HUES6 (cell line): Measurements from ENCODE around the gene PDAP1.

Source experiments
- H3K27ac ChIP-seq: 2 replicates; pipeline ENCODE4 v1.7.0; 2013; ENCODE audit warnings: low read depth, mild to moderate bottlenecking, low read length, inconsistent platforms
- H3K27me3 ChIP-seq: 2 replicates; pipeline ENCODE4 v1.6.1; 2013; ENCODE audit warnings: low read length; ENCODE audit not compliant: control insufficient read depth, insufficient read depth
- H3K36me3 ChIP-seq: 2 replicates; pipeline ENCODE4 v1.6.1; 2013; ENCODE audit warnings: low read length; ENCODE audit not compliant: control insufficient read depth, insufficient read depth
- H3K4me1 ChIP-seq: 2 replicates; pipeline ENCODE4 v1.6.1; 2013; ENCODE audit warnings: low read length; ENCODE audit not compliant: control insufficient read depth, insufficient read depth
- H3K4me3 ChIP-seq: 2 replicates; pipeline ENCODE4 v1.5.1; 2013; ENCODE audit warnings: low read depth, low read length
- H3K9ac ChIP-seq: one replicate; pipeline ENCODE4 v1.6.1; 2013; ENCODE audit warnings: mild to moderate bottlenecking, low read length
- H3K9me3 ChIP-seq: 2 replicates; pipeline ENCODE4 v1.6.1; 2013; ENCODE audit warnings: low read depth, low read length; ENCODE audit not compliant: control insufficient read depth, insufficient read depth

The PDAP1 gene, protein sequence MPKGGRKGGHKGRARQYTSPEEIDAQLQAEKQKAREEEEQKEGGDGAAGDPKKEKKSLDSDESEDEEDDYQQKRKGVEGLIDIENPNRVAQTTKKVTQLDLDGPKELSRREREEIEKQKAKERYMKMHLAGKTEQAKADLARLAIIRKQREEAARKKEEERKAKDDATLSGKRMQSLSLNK

DNA sequence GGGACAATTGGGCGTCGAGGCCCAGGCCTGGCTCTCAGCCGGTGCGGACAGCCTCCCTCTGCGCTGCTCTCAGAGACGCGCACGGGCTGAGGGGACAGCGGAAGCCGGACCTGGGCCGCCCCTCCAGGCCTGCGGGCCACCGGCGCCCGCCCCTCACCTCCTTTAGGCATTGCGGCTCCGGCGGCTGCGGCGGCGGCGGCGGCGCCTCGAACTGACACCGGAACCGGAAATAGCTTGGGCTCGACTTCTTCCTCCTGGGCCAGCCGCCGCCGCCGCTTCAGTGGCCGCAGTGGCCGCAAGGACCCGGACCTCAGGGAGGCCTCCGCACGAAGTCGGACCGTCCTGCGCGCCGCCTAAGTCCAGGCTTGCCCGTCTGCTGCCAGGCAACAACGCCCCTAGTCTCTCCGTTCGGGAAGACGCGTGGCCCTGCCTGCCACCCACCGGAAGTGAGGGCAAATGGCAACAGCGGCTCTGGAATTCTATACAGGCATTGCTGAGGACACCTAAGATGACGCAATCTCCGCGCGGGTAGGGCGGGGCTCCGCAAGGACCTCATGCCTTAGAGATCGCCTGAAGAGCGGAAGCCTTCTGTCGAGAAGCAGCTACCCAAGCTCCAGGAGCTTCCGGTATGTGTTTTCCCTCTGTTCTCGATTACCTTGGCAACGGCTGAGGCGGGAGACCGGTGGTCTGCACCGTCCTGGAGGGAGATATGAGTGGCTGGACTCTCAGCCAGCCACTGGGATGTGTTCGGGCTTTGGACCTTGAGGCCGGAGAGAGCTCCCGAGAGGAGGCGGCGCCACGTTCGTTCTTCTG is at the start of gene PDAP1, which contains the start of gene BUD31:
Gene PDAP1, minus strand, starts transcription at position 219 of the 813 bp plus-strand sequence. Its CDS starts 49 bp downstream, at position 170.
Gene BUD31, plus strand, starts transcription at position 591 of the 813 bp plus-strand sequence. CDS start 2,124 bp downstream, outside the sequence.
- H3K27ac ChIP-seq = peak within 1 kb of the TSS; percentile 100
- H3K36me3 ChIP-seq = peaks cover 51% of the 10 kb centered on the region
- H3K27me3 ChIP-seq = no peaks in the 10 kb centered on the region
- H3K9me3 ChIP-seq = no peaks in the 10 kb centered on the region
- peak within 1 kb of the TSS; percentile 100 for H3K9ac ChIP-seq
- H3K4me3 ChIP-seq = peak within 1 kb of the TSS; percentile 86
- H3K4me1 ChIP-seq = peaks cover 12% of the 10 kb centered on the region

DNA sequence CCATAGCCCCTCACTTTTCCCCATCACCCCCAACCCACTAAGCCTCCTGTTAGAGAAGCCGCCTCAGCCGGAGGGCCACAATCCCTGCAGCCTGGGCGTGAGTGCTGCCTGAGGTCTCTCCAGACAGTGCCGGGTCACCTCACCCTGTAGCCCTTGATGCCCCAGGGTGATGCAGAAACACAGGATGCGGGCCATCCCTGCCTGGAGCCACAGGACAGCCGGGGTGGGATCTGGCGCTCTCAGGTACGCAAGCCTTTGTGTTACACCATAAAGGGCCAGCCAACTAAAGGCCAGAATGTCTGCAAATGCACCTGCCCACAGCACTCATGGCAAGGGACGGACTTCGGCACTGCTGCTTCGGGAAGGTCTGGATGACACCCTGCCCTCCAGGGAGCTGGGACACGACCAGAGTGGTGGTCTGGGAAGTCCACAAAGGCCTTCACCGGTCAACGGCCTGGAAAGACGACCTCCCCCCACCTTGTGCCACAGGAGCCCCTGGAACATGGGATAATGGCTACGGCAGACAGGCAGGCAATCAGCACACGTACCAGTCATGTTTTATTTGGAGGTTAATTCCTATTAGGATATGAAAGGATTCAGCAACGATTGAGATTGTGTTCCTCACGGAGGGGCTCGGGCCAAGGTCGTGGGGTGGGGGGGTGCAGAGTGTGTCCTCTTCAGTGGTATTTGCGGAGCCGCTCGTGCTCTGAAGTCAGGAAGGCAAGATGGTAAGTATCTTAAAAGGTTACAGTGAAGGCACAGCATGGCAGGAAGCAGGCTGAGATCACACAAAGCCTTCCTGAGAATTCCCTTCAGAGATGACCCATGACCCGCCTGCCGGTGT is 49.5 kb upstream of the PDAP1 start:
- peaks cover 90% of the 10 kb centered on the region for H3K36me3 ChIP-seq
- no peak overlapping the region for H3K4me3 ChIP-seq
- no peak overlapping the region for H3K9ac ChIP-seq
- H3K27ac ChIP-seq = no peak overlapping the region
- H3K4me1 ChIP-seq = no peaks in the 10 kb centered on the region
- no peaks in the 10 kb centered on the region for H3K9me3 ChIP-seq
- no peaks in the 10 kb centered on the region for H3K27me3 ChIP-seq

DNA sequence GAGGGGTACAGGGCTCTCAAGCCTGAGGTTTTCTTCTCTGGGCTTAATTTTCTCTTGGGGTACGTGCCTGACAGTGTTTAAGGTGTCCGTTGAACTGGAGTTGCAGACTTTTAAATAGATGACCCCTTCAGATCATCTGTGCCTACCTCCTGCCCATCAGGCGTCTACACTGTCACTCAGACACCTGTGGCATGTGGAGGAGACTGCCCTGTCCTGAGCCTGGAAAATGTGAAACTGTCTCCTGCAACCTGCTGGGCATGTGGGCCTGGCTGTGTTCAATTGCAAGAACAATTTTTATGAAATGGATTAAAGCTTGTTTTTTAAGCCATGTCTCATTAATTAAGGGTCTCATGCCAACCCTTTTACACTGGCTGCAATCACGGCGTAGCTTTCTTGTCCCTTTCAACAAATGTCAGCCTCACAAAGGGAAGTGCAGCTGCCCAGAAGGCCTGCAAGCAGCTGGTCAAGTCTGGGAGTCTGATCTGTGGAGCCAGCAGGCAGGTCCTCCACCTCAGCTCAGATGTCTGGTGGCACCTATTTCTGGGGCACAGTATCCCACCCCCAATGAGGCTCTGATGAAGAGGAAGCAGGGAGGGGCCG is 48.8 kb upstream of the PDAP1 start:
- Histone ChIP-seq H3K36me3 (peaks cover 93% of the 10 kb centered on the region), H3K27me3 (no peaks in the 10 kb centered on the region), H3K9me3 (no peaks in the 10 kb centered on the region), H3K9ac (no peak overlapping the region), H3K27ac (no peak overlapping the region), H3K4me3 (no peak overlapping the region), H3K4me1 (no peaks in the 10 kb centered on the region)

DNA sequence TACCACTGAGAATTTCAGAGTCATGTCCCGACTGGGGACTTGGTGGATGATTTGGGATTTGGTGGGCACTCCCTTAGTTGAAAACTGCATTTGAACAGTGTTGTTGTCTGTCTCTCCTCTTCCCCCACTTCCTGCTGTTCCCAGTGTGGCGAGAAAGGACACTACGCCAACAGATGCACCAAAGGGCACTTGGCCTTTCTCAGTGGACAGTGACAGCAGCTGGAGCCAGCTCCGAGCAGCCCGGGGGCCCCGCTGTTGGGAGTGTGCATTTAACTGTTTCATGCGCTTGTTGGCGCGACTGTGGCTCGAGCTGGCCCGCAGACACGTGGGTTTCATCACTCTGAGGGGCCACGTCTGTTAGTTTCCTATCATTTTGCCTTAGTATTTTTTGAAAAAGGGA is 47.9 kb upstream of the PDAP1 start:
- no peaks in the 10 kb centered on the region for H3K27me3 ChIP-seq
- H3K9me3 ChIP-seq = no peaks in the 10 kb centered on the region
- peaks cover 98% of the 10 kb centered on the region for H3K36me3 ChIP-seq
- no peak overlapping the region for H3K27ac ChIP-seq
- no peak overlapping the region for H3K9ac ChIP-seq
- H3K4me3 ChIP-seq = no peak overlapping the region
- H3K4me1 ChIP-seq = no peaks in the 10 kb centered on the region

DNA sequence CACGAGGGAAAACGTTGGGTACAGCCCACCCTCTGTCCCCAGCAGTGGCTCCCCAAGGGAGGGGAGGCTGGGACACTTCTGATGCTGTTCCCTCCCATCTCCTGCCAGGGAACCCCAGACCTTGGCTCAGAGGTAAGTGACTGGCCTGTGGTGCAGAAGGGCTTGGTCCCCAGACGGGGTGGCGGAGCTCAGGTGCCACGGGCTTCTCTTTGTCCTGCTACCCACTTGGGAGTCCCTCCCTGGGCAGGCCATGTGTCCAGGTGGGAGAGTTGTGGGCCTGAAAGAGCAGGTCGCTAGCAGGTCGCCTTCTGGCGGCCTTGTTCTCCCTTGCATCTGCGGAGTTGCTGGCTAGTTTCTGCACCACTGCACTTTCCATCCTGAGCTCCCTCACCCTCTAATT is 47.5 kb upstream of the PDAP1 start:
- Histone ChIP-seq H3K27ac (no peak overlapping the region), H3K27me3 (no peaks in the 10 kb centered on the region), H3K36me3 (peaks cover 98% of the 10 kb centered on the region), H3K4me1 (no peaks in the 10 kb centered on the region), H3K9me3 (no peaks in the 10 kb centered on the region), H3K9ac (no peak overlapping the region), H3K4me3 (no peak overlapping the region)

DNA sequence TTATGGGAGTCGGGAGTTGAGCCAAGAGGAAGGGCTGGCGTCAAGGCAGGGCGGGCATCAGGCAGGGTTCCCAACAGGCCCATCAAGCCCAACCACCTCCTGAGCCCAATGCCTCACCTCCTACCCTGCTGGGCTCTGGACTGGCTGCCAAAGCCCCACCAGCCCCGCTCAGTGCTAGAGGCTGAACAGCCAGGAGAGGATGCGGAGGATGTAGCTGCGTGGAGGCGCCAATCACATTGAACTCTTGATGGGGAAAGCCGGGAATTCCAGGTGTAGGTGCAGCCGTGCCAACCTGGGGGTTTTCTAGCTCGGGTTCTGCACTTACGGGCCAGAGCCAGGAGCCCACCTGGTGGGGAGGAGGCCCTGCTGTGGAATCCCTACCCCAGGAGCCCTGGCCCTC is 44.7 kb upstream of the PDAP1 start:
- peaks cover 98% of the 10 kb centered on the region for H3K36me3 ChIP-seq
- H3K9me3 ChIP-seq = no peaks in the 10 kb centered on the region
- no peak overlapping the region for H3K9ac ChIP-seq

DNA sequence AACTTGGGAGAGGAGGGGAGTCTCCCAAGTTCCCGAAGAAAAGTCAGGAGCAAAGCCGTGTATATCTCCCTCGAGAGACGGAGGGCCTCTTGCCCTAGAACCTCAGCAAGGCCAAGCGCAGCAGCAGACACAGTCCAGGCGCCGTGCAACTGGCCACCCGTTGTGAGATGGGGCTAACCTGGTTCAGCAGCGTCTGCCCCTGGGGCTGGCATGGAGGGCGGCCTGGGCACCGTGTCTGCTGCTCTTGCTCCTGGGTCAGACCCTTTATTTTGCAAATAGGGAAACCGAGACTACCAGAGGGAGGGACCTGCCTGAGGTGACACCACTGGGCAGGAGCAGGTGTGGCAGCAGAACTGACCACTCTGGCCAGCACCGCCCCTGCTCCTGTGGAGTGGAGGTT is 44.1 kb upstream of the PDAP1 start:
- H3K9ac ChIP-seq = no peak overlapping the region
- H3K4me1 ChIP-seq = no peaks in the 10 kb centered on the region
- H3K4me3 ChIP-seq = no peak overlapping the region
- no peaks in the 10 kb centered on the region for H3K27me3 ChIP-seq
- H3K27ac ChIP-seq = no peak overlapping the region
- H3K36me3 ChIP-seq = peaks cover 98% of the 10 kb centered on the region
- H3K9me3 ChIP-seq = no peaks in the 10 kb centered on the region

More for the DNA sequence above, 44.7 kb upstream of the PDAP1 start:
- H3K4me3 ChIP-seq = no peak overlapping the region
- H3K4me1 ChIP-seq = no peaks in the 10 kb centered on the region
- no peak overlapping the region for H3K27ac ChIP-seq
- H3K27me3 ChIP-seq = no peaks in the 10 kb centered on the region

DNA sequence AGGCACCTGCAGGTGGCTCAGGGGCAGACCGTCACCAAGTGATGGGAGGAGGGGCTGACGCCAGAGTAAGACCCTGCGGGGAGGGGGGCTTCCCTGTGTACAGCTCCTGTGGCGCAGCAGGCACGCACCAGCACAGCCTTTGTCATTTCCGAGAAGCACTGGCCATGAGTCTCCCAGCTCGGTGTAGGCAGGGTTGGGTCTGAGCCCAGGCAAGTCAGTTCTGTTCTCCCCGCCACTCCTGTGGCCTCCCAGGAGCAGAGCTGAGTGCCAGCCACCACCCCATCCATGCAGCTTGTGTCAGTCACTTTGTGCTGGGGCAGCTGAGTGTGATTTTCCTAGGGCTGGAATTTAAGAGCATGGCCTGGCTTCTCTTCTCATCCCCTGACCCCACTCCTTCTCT is 43.5 kb upstream of the PDAP1 start:
- Histone ChIP-seq H3K27me3 (no peaks in the 10 kb centered on the region), H3K9me3 (no peaks in the 10 kb centered on the region), H3K9ac (no peak overlapping the region), H3K4me1 (no peaks in the 10 kb centered on the region), H3K4me3 (no peak overlapping the region), H3K27ac (no peak overlapping the region), H3K36me3 (peaks cover 98% of the 10 kb centered on the region)

DNA sequence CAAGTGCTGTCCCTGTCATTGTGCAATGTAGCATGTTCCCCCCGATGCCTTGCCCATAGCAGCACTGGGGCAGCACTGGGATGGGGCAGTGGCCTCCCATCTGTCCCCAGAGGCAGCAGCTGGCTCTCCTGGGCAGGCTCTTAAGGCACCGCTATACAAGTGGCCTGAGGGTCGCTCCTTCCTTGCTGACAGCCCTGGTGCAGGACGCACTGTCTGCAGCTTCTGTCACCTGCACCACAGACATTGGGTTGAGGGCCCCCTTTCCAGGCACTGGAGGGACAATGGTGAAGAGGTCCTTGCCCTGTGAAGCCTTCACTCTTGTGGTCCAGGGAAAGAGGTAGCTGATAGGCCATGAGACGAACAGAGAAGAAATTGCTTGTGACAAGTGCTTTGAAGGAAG is 40.9 kb upstream of the PDAP1 start:
- no peak overlapping the region for H3K27ac ChIP-seq
- no peaks in the 10 kb centered on the region for H3K27me3 ChIP-seq
- H3K9ac ChIP-seq = no peak overlapping the region
- H3K36me3 ChIP-seq = peaks cover 96% of the 10 kb centered on the region
- no peak overlapping the region for H3K4me3 ChIP-seq
- H3K4me1 ChIP-seq = no peaks in the 10 kb centered on the region
- H3K9me3 ChIP-seq = no peaks in the 10 kb centered on the region

DNA sequence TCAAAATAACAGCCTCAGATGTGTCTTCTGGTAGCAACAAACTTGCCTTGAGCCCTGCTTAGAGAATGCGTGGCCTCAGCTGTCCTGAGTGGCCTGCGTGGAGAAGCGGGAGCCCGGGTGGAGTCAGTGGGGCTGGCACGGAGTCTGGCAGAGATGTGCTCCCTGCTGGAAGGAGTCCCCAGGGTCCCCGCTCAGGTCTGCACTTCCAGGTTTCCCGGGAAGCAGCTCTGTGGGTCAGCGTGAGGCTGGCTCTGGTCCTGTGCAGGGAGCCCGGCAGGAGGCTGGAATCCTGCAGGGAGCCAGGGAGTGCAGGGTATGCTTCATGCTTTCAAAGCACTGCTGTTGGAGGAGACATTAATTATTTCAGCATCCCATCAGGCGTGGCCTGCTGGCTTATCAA is 40.5 kb upstream of the PDAP1 start:
- Histone ChIP-seq H3K36me3 (peaks cover 96% of the 10 kb centered on the region), H3K27ac (no peak overlapping the region)

More for the DNA sequence above, 40.5 kb upstream of the PDAP1 start:
- Histone ChIP-seq H3K4me1 (no peaks in the 10 kb centered on the region), H3K27me3 (no peaks in the 10 kb centered on the region), H3K4me3 (no peak overlapping the region), H3K9ac (no peak overlapping the region), H3K9me3 (no peaks in the 10 kb centered on the region)
